Colonic mucosa (tissue), 4 donors: ENCODE results near the gene TENM3. TPM values are rescaled to one million over a fixed set of nuclear protein-coding genes. Genes with fewer than 3 reads are reported as not detected.

Experiments
- DNase-seq: peaks from one replicate; pipeline ENCODE4 v3.0.0-alpha.2; 2020
- H3K27ac ChIP-seq: fragments of 200-600 bp; one replicate; pipeline ENCODE4 v1.8.0; 2021
- H3K27me3 ChIP-seq: fragments of 200-600 bp; one replicate; pipeline ENCODE4 v1.8.0; 2021
- H3K36me3 ChIP-seq: fragments of 200-600 bp; one replicate; pipeline ENCODE4 v1.8.0; 2021
- H3K4me1 ChIP-seq: fragments of 200-600 bp; one replicate; pipeline ENCODE4 v1.8.0; 2021; ENCODE audit warnings: mild to moderate bottlenecking
- H3K4me3 ChIP-seq: fragments of 200-600 bp; one replicate; pipeline ENCODE4 v1.8.0; 2021
- H3K9ac ChIP-seq, 2 donors: one replicate each; pipeline ENCODE4 v1.7.0; 2013; ENCODE audit warnings: control low read depth in 2 of 2, low read depth in 2 of 2, low read length in 2 of 2
- H3K9me3 ChIP-seq: fragments of 200-600 bp; one replicate; pipeline ENCODE4 v1.8.0; 2021
- intact Hi-C: fragments of 100-400 bp; cut with DNase I; formaldehyde crosslinking; loops from one replicate; pipeline ENCODE4 v1.14.1; 2022
- total RNA-seq, 2 donors: library from RNA; stranded (reverse); fragmentation: NEBNext Ultra II Directional in 1 of 2; extraction: Animal tissue kit (Norgen Biotek cat#: 25700) in 1 of 2; gene quantifications; one replicate each; pipeline ENCODE4 v1.2.1, GENCODE V29; 2021
- TF ChIP-seq, protein P1 (sequence below): fragments of 200-600 bp; IDR thresholded peaks from one replicate; pipeline ENCODE4 v1.8.0; 2022; ENCODE audit warnings: antibody characterized with exemption, mild to moderate bottlenecking
- donor health status: healthy.
- donor health status: DM: no; HTN: no; CAD: no.
- donor health status: DM: no; HTN: no; CAD: no.

The TENM3 gene
- total RNA-seq, 2 donors from 2014 or later: 0.32 to 1.6 TPM

GRCh38 chr4:182778222-182778982 lies 535.2 kb downstream of the TENM3 start:
- no peaks in the 10 kb centered on the region for H3K36me3 ChIP-seq
- H3K4me3 ChIP-seq: no peak overlapping the region
- intact Hi-C loops: no loop called here
- TF ChIP-seq, protein P1, sequence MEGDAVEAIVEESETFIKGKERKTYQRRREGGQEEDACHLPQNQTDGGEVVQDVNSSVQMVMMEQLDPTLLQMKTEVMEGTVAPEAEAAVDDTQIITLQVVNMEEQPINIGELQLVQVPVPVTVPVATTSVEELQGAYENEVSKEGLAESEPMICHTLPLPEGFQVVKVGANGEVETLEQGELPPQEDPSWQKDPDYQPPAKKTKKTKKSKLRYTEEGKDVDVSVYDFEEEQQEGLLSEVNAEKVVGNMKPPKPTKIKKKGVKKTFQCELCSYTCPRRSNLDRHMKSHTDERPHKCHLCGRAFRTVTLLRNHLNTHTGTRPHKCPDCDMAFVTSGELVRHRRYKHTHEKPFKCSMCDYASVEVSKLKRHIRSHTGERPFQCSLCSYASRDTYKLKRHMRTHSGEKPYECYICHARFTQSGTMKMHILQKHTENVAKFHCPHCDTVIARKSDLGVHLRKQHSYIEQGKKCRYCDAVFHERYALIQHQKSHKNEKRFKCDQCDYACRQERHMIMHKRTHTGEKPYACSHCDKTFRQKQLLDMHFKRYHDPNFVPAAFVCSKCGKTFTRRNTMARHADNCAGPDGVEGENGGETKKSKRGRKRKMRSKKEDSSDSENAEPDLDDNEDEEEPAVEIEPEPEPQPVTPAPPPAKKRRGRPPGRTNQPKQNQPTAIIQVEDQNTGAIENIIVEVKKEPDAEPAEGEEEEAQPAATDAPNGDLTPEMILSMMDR: no peak
- no peak overlapping the region for H3K27ac ChIP-seq
- no peaks in the 10 kb centered on the region for H3K4me1 ChIP-seq
- H3K9me3 ChIP-seq: no peaks in the 10 kb centered on the region
- H3K27me3 ChIP-seq: no peaks in the 10 kb centered on the region
- no peak overlapping the region for H3K9ac ChIP-seq
- no peak for DNase-seq

- no peak overlapping the region for H3K4me3 ChIP-seq
- H3K9me3 ChIP-seq: no peaks in the 10 kb centered on the region
- H3K4me1 ChIP-seq: no peaks in the 10 kb centered on the region
- no peaks in the 10 kb centered on the region for H3K27me3 ChIP-seq
- intact Hi-C loops: no loop called here
- TF ChIP-seq, protein P1: no peak
- no peaks in the 10 kb centered on the region for H3K36me3 ChIP-seq
- H3K9ac ChIP-seq: no peak overlapping the region
- no peak overlapping the region for H3K27ac ChIP-seq
- no peak for DNase-seq
Measured at GRCh38 chr4:182786991-182787390, 543.8 kb downstream of the TENM3 start.

DNA sequence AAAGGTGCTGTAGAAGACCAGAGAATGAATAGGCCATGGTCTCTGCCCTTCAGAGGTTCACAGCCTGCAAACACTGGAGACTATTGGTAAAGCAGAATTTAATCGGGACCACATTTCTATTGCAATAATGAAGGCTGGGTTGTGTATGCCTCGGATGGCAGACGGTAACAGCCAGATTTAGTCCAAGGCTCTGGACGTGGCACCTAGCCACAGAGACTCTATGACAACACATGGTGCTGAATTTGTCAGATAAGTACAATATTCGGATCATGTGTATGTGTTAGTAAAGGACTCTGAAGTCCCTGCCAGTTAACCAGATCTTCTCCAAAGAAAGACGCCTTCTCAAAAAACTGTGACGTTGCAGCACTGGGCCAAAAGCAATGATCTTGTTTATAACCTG lies 545.0 kb downstream of the TENM3 start:
- Histone ChIP-seq H3K27me3 (no peaks in the 10 kb centered on the region), H3K4me3 (no peak overlapping the region), H3K4me1 (no peaks in the 10 kb centered on the region), H3K9ac (no peak overlapping the region), H3K9me3 (no peaks in the 10 kb centered on the region), H3K27ac (no peak overlapping the region), H3K36me3 (no peaks in the 10 kb centered on the region)
- intact Hi-C loops: no loop called here
- no peak for DNase-seq
- TF ChIP-seq, protein P1: no peak

DNA sequence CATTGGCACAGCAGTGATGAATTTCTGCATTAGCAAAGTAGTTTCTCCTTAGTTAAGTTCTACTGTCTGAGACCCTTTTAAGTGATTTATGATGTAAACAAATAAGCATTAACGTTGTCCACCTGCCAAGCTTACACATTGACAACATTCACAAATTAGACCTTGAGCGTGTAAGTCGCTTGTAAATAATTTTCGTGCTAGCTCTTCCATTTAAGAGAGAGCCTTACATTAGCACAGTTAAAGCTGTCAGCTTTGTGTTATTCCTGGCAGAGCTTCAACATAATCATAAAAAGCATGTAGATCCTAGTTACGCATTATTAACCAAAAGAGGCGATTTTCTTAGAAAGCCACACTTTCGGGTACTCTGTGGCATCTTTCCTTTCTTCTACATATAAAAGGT lies 546.3 kb downstream of the TENM3 start:
- no peak for DNase-seq
- Histone ChIP-seq H3K4me1 (no peaks in the 10 kb centered on the region), H3K4me3 (no peak overlapping the region), H3K27ac (no peak overlapping the region), H3K36me3 (no peaks in the 10 kb centered on the region), H3K9ac (no peak overlapping the region), H3K9me3 (no peaks in the 10 kb centered on the region), H3K27me3 (no peaks in the 10 kb centered on the region)
- TF ChIP-seq, protein P1: no peak
- intact Hi-C loops: no loop called here

GRCh38 chr4:182795446-182796238 lies 552.4 kb downstream of the TENM3 start:
- no peaks in the 10 kb centered on the region for H3K4me1 ChIP-seq
- no peaks in the 10 kb centered on the region for H3K36me3 ChIP-seq
- TF ChIP-seq, protein P1: no peak
- H3K27ac ChIP-seq: no peak overlapping the region
- H3K4me3 ChIP-seq: no peak overlapping the region
- DNase-seq: no peak
- H3K27me3 ChIP-seq: no peaks in the 10 kb centered on the region
- intact Hi-C loops: no loop called here
- H3K9me3 ChIP-seq: no peaks in the 10 kb centered on the region
- no peak overlapping the region for H3K9ac ChIP-seq
